Spleen (tissue), 7 donors: ENCODE measurements around the gene ABCA1.

Source experiments
- CTCF ChIP-seq, 11 experiments: fragments of 200-600 bp in 7 of 11; fragments of 450-650 bp in 4 of 11; sonication (generic) in 4 of 11; IDR thresholded peaks in 8 of 11; conservative IDR thresholded peaks in 3 of 11; 1 replicate in 7 of 11; 2 replicates in 4 of 11; pipeline versions ENCODE4 v1.4.0 to v1.8.0; 2016 to 2021; ENCODE audit warnings: antibody characterized with exemption in 11 of 11, inconsistent platforms in 4 of 11, mild to moderate bottlenecking in 1 of 11
- POLR2A ChIP-seq, 3 donors: fragments of 450-650 bp; IDR thresholded peaks; one replicate each; pipeline ENCODE4 v1.5.1; 2017; ENCODE audit warnings: antibody characterized with exemption in 3 of 3, mild to moderate bottlenecking in 1 of 3
- POLR2AphosphoS5 ChIP-seq, 3 donors: sonication (generic); formaldehyde crosslinking; IDR thresholded peaks; one replicate each; pipeline ENCODE4 v1.5.1; 2017; ENCODE audit warnings: antibody characterized with exemption in 3 of 3
- donor health status: DM: no; HTN: no; CAD: no; lungs with moderate emphysema.
- donor health status: DM: no; HTN: no; CAD: no.
- donor health status: DM: no; HTN: no; CAD: no.

GRCh38 chr9:104775976-104776375 lies 152.0 kb downstream of the ABCA1 start:
- TF ChIP-seq POLR2A (IDR thresholded peaks at IDR 0.05) (no peak), CTCF (IDR thresholded peaks at IDR 0.05 in 8 of 11, conservative IDR thresholded peaks at IDR 0.05 in 3 of 11) (no peak), POLR2AphosphoS5 (IDR thresholded peaks at IDR 0.05) (no peak)
